GM18498 (cell line): ENCODE measurements around the gene IFNG-AS1.
A peak's percentile ranks its signal among the peaks of the same experiment; 100 is the strongest.

Source experiments
- ATAC-seq: cut with Tn5 transposase; IDR thresholded peaks from one replicate; pipeline ENCODE4 v1.9.1; 2021; ENCODE audit warnings: mild to moderate bottlenecking, moderate library complexity; ENCODE audit not compliant: unreplicated experiment

The IFNG-AS1 gene

DNA sequence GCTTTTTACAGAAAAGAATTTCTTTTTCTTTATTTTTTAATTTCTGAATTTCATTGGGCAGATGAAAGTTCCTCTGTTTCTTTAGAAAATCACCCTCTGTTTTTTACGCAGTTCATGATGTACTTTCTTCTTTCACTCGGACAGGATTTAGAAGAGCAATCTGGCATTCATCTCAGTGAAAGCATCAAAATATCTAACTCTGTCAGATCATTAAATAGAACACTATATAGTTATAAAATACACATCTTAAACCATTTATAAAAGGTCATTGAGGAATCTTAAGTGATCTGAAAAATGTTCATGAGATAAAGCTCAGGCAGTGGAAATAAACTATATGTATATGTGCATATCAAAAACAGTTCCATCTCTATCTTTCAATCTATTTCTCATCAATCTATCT, 3.9 kb downstream of the IFNG-AS1 start:
- no peak for ATAC-seq

DNA sequence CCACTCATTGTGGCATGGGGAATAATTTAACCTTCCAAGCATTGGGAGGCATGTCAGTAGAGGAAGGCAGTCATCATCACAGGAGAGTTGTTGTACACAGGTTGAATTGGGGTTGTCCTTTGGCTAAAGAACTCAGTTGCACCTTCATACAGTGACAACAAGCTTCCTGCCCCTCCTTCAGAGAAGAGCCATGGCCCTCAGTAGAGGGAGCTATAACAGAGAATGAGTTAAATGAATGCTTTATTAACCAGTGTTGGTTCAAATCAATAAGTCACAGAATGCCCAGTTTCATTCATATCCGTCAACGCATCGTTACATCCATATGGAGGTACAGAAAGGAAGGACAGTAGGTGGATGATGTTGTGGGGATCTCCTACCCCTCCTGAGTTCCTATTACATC, 4.8 kb downstream of the IFNG-AS1 start:
- ATAC-seq, result no peak

DNA sequence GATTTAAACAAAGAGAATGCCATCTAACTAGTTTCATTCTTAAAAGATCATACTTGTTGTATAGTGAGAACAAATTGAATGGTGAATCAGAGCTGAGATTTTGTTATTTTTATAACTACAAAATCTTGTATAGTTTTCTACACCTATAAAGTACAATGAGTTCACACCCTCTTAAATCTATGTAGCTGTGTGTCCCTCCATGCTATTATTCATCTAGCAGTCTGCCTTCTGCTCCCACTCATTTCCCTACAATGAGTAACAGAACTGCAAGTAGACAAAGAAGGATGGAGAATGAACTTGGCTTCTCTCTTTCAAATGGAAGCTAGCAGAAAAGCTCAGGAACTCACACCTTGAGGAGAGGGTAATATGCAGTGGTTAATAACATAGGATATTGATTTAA, 7.1 kb downstream of the IFNG-AS1 start:
- ATAC-seq, result no peak

DNA sequence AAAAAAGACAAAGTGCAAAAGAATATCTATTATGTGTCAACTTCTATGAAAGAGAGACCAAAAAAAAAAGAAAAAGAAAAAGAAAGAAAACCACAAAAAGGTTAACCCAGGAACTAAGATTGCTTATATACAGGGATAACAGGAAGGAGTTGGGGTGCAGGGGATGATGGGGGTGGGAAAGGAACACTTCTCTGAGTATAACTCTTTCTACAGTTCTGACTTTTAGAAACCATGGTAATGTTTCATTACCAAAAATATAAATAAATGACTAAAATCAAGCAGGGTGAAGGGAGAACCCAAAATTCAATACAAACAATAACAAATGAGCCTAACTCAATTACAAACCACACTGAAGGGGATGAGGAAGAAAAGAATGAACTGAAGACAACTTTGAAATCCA, 9.1 kb downstream of the IFNG-AS1 start:
- ATAC-seq, result no peak

DNA sequence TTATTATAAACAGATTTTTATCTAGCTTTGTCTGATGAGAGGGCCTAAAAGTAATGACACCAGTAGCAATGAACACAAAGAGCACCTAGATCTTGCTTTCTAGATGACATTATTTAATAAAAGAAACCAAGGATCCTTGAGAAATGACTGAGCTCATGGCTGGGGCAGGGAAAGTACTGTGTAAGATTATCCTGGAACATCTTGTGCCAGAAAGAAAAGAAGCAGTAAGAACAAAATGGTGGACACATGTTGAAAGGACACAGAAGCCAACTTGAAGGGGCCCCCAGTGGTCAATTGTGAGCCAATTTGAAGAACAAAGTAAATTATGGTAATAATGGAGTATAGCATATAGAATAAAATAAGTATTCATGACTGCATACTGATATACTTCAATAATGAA, 10.0 kb downstream of the IFNG-AS1 start:
- no peak for ATAC-seq

DNA sequence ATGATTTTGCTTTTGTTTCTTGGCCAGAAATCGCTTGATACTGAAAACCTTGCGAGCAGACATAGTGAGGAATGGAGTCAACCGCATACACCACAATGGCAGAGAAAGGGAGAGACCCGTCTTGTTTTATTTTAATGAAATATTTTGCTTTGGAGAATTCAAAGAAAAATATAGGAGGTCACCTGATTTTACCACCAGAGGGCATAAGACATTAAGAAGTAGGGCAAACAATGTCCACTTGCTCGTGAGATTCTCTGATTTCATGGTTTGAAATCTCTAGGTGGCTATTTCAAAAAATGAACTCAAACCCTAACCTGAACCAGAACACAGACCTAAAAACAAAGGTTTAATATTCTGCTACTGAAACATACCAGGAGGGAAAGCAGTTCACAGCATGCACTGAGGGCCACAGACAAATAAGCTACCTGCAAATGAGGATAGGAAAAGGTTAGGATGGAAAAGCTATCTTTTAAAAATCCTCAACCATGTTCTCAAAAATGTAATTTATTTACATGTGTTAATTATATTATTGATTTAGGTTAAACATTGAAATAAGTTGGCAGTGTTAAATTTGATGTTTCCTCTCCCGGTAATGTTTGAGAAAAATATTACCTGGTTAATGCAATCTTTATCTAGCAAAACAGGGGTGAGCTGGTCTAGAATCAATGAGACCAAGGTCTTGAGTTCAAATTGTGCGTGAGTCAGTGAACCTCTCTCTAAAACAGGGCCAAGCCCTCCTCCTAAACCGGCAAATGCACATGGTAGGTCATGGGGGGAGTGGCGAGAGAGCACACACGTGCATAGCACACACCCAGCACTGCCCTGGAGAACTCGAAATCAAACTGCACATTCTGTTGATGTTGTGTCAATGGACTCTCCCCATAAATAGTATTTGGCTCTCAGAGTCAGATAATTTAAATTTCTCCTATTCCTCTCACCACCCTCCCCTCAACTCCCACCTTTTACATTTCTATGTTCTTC, 12.5 kb downstream of the IFNG-AS1 start:
- ATAC-seq, result no peak

DNA sequence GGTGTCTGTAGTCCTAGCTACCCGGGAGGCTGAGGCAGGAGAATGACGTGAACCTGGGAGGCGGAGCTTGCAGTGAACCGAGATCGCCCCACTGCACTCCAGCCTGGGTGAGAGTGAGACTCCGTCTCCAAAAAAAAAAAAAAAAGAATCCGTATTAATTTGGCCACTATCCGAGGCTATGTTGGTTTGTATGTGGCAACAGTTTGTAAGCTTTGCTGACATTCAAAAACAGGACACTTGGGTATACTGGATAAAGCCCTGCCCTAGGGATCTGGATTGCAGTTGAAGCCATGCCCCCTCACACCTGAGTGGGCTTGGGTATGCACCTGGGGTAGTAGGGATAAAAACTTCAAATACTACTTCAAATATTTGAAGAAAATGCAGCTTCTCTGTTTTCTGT, 14.5 kb downstream of the IFNG-AS1 start:
- no peak for ATAC-seq

DNA sequence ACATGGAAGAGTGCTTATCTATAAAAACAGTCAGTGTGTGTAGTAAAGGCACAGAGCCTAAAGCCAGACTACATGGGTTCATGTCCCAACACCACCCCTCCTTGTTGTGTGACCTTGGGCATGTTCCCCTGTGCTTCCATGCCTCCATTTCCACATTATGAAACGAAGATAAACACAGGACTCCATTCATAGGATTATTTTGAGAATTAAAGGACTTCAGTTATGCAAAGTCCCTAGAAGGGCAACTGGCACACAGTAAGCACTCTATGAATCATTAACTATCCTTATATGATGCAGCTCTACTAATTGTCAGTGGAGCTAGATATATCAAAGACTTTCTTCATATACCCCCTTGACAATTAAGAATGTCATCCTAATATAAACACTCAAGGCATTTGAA, 17.8 kb downstream of the IFNG-AS1 start:
- ATAC-seq, result no peak

DNA sequence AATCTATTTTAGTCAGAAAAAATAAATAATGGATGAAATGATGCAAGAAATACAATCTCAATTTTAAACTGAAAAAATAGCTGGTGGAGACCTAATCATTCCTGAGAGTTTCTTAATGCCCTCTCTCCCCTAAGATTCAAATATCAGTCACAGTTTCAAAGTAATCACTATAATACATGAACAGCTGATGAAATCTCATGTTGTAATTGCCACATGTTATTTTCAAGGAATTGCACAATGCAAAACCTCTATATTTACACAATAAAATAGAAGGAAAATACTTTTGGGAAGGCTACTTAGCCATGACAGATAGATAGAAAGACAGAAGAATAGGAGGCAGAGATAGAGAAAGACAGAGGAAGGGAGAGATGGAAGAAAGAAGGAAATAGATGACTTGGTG, 18.2 kb downstream of the IFNG-AS1 start:
- no peak for ATAC-seq

DNA sequence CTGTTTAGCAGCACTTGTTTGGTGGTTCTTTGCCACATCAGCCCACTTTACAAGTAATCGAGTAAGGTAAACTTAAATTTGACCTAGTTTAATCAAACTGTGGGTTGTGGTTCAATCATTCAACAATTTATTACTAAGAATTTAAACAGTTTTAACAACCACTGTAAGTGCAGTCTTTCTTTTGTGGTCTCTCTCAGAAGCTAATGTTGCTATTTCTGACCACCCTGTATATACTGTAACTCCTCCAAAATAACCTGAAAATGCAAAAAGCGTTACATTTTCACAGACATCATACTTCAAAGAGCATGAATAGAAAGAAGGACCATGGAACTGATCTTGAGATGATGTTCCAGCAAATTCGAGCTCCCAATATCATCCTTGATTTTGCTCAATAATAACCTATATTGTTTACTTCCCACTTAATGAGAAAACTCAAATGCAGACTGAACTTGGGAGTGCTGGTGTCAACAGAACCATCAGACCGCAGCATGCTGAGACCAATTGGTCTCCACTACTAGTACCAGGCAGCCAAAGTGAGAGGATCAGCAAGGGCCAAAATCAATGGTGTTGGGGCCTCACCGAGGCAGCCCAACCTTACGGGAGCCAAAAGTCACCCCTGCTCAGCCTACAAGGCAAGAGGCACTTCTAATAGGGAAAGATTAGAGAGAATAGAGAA, 22.1 kb downstream of the IFNG-AS1 start:
- ATAC-seq, result no peak

DNA sequence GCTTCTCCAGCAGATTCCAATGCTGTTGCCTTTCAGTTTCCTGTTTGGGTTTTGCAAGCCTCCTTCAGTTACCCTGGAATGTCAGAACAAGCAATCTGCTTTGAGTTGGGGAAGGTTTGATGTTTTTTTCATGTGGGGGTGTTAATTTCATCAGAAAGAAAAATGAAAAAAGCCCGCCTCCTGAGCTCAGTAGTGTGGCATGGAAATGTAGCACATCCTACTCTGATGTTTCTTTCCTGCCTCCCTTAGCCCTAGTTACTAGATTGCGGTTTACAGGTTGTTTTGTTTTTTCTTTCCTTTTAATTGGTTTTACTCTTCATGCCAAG, 22.6 kb downstream of the IFNG-AS1 start:
- ATAC-seq, result no peak

DNA sequence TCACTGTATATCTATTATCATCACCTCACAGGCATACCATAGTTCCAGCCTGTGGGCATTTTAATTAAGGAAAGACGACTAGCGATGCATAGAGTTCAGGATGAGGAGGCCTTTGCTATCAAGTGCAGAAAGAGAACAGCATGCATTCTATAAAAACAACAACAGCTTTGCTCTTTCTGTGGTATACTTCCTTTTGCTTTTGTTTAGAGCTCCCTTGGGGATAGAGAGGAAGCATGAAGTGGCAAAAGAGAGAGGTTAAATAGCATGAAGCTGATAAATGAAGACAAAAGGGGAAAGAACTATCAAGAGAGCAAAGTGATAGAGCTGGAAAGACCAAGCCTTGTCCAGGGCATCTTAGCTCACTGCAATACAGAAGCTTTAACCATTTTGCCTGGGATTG, 23.5 kb downstream of the IFNG-AS1 start:
- ATAC-seq, result peak; percentile 69

DNA sequence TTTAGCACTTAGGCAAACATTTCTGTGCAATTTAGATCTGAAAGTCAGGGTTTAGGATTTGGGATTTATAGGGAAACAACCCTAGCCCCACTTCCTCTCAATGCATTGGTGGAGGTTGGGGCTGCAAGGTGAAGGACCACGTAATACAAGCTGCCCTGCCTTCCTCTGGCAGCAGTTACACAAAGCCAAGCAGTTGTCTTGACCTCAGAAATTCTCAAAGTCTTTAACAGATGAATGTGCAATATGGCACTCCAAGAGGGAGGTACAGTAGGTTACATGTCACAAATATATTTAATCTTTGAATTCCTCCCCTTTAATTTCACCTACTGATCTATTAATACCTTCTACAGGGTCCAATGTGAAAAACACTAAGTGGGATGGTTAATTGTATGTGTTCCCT, 23.9 kb downstream of the IFNG-AS1 start:
- no peak for ATAC-seq

DNA sequence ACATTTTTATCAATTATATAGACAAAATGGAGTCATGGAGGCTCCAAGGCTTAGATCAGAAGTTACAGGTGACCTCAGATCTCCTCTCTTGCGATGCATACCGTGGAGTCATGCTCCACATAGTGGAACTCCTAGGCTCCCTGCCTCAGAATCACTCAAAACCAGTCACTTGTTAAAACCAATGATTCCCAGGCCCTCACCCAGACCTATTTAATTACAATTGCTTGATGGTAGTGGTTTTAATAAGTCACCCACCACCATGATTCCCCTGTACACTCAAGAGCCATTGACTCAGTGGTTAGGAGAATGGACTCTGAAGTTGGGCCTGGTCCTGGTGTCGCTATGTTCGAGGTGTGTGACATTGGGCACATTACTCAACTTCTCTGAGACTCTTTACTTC, 26.9 kb downstream of the IFNG-AS1 start:
- no peak for ATAC-seq

DNA sequence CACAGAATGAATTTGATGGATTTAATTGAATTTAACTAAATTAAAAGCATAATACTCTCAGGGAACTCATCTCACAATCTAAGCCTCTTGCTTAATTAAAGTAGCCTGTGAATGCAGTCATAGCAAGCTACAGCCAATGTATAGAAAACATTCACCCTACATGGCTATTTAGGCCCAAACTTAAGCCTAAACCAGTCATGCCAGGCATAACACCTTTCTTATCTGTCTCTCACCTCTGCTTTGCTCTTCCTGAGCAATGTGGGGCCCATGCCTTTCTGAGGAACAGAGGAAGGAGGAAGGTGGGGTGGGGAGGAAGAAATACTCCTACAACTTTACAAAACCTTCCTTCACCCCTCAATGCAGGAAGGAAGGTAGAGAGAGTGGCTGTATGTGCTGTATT, 29.1 kb downstream of the IFNG-AS1 start:
- ATAC-seq, result no peak

DNA sequence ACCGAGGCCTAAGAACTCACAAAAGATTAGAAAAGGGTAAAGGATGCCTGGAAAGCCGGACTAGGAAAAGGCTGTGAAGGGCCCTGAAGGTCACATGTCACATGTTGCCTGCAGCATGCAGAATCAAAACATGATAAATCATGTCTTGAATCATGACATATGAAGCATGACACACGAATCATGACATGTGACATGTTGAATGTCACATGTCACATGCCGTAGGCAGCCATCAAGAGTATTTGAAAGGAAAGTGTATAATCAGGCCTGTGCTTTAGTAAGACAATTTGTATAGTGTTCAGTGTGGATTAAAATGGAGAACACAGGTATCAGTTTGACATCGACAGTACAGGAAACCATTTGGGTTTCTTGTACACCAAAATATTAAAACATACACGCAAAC, 30.8 kb downstream of the IFNG-AS1 start:
- no peak for ATAC-seq

DNA sequence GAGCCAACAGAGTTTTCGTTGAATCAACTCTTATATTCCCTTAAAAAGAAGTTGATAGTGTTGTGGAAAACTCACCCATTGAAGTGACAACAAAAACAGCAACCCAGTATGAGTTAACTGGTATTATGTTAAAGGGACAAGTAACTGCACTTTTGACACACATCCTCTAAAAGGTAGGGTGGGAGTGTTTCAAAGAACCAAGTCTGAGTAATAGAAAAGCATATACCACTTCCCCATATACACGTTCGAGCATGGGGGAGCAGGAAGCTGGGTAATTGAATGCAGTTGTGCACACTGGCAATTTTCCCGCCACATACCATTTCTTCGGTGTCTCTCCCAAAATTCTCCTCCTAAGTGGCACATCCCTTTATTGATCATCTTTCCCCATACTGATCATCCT, 31.5 kb downstream of the IFNG-AS1 start:
- no peak for ATAC-seq

DNA sequence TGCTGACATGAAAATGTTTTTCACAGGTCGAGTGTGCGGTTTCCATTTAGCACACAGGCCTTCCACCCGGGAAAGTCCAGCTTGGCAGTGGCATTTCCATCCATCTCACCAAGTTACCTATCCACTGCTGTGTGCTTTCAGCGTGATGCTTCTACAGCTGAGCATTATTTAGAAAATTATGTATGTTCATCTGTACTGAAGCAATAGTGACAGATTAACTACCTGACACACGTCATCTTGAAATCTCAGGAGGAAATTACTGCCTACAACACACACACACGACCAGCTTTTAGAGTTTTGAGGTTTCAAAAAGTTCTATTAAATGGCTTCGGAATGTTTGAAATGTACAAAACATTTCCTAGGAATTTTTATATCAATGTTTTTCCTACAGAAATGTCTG, 39.4 kb downstream of the IFNG-AS1 start:
- no peak for ATAC-seq

DNA sequence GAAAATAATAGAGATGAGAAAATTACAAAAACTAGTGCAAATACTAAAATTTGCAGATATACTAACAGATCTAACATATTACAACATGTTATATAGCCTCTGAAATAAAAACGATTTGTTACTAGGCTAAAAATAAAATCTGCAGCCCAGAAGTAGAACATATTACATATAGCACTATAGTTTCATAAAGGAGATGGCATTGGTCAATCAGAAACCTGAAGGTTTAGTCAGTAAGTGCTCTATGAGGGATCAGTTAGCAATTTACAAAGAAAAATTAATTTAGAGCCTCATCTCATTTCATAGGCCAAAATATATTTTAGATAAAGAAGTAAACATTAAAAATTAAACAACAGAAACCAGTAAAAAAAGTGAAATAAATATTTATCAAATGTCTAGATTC, 41.0 kb downstream of the IFNG-AS1 start:
- ATAC-seq, result no peak

DNA sequence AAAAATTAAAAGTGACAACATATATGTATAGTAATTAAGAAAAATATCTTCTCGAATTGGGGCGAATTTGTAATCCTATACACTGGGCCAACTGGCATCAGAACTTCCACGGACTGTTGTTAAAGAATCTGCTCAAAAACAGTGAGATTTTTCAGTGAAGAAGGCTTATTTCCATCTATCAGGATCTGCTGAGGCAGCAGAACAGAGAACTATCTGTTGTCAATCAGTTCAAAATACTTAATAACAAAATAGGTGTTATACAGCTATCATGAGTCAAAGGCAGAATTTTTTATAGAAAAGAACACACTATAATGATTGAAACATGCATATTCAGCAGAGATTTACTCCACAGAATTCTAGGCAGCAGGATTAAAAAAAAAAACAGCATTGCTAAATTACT, 41.9 kb downstream of the IFNG-AS1 start:
- ATAC-seq, result no peak

DNA sequence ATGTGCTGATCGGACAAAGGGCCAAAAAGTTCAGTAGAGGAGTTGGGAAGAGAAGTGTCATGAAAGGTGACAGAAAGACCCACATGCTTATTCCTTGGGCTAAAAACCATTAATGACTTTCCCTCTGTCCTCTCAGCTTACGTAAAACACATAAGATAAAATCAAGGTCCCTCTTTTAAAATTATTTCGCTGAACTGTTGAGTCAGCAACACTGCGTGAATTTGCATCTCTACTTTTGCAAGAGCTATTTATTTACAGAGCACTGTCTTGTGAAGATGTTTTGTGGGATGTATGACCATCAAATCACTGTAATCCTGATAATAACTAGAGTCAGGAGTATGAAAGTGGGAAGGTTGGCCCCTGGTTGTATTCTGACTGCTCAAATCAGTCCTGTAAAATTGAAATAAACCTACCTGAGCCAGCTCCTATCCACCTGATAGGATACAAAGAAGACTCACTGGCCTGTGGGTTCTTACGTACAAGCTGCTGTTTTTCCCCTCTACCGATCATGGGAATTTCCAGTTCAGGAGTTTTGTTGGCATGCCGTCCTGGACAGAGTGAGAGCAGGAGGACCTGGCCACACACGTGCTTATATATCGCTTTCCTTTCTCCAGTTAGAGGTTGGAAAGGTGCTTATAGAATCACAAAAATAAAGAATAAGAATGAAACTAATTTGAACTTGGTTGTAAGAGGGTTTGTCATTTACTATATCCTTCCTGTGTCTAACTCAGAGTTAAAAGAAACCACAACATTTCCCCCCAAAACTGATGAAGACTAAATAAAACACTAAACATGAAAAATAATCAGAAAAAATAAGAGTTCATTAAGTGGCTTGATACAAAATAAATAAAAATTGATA, 42.9 kb downstream of the IFNG-AS1 start:
- no peak for ATAC-seq

DNA sequence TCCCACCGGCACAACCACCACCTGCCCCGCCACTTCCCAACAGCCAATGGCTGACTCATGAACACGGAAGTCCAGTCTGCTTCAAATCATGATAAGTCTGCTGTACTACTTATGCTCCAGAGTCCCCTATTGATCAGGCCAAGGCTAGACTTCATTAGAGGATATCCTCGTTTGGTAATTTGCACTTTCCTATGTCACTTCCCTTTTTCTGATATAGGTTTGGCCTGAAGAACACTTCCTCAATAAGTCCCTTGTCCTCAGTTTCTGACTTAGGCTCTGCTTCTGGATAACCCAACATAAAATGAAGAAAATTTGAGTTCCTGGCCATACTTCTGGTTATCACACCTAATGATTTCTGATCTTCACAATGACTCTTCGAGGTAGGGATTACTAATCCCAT, 45.3 kb downstream of the IFNG-AS1 start:
- ATAC-seq, result no peak
